Esophagus muscularis mucosa (tissue), 4 donors: Measurements from ENCODE around the gene PHGDH. TPM values are rescaled to one million over a fixed set of nuclear protein-coding genes. Genes with fewer than 3 reads are reported as not detected.
"Not testable (repeated sequence)": the region's sequence is repeated elsewhere in the genome, so short reads cannot be mapped to it uniquely, and the experiment has no call there.

Source experiments
- DNase-seq: peaks from one replicate; pipeline ENCODE4 v3.0.0-alpha.2; 2017; ENCODE audit errors: extremely low spot score
- H3K27ac ChIP-seq, 4 donors: fragments of 200-600 bp; sonication (generic); replicated peaks in 1 of 4; 1 replicate in 3 of 4; 2 replicates in 1 of 4; pipeline ENCODE4 v1.5.1; 2016 to 2019; ENCODE audit warnings: mild to moderate bottlenecking in 1 of 4
- H3K27me3 ChIP-seq, 4 donors: fragments of 200-600 bp; sonication (generic); one replicate each; pipeline versions ENCODE4 v1.5.1 to v1.6.0; 2016 to 2019
- H3K36me3 ChIP-seq, 4 donors: fragments of 200-600 bp; sonication (generic); one replicate each; pipeline ENCODE4 v1.5.1; 2016 to 2019
- H3K4me1 ChIP-seq, 4 donors: fragments of 200-600 bp; sonication (generic); one replicate each; pipeline ENCODE4 v1.5.1; 2016 to 2019
- H3K4me3 ChIP-seq, 4 donors: fragments of 200-600 bp; sonication (generic); 1 replicate in 2 of 4; 2 replicates in 2 of 4; pipeline ENCODE4 v1.5.1; 2016 to 2019; ENCODE audit warnings: mild to moderate bottlenecking in 4 of 4, moderate library complexity in 1 of 4
- H3K9me3 ChIP-seq, 4 donors: fragments of 200-600 bp; sonication (generic); 1 replicate in 3 of 4; 2 replicates in 1 of 4; pipeline ENCODE4 v1.5.1; 2016 to 2019
- CTCF ChIP-seq, 3 experiments: fragments of 200-600 bp in 2 of 3; fragments of 450-650 bp in 1 of 3; sonication (generic) in 2 of 3; IDR thresholded peaks; one replicate each; pipeline ENCODE4 v1.5.1; 2017 to 2019; ENCODE audit warnings: antibody characterized with exemption in 3 of 3, mild to moderate bottlenecking in 2 of 3, moderate library complexity in 1 of 3
- EP300 ChIP-seq: sonication (generic); formaldehyde crosslinking; IDR thresholded peaks from one replicate; pipeline ENCODE4 v1.6.1; 2017; ENCODE audit warnings: antibody characterized with exemption
- POLR2A ChIP-seq: fragments of 450-650 bp; IDR thresholded peaks from one replicate; pipeline ENCODE4 v1.6.1; 2017; ENCODE audit warnings: antibody characterized with exemption, moderate library complexity, mild to moderate bottlenecking, low read depth
- POLR2AphosphoS5 ChIP-seq, 2 donors: sonication (generic); formaldehyde crosslinking; IDR thresholded peaks; one replicate each; pipeline ENCODE4 v1.6.1; 2017; ENCODE audit warnings: antibody characterized with exemption in 2 of 2
- WGBS: methylation state at CpG from one replicate; pipeline ENCODE4 v1.1.5; 2018; 5-methylcytosine and 5-hydroxymethylcytosine counted together
- intact Hi-C: fragments of 100-400 bp; cut with DNase I; formaldehyde crosslinking; loops from one replicate; pipeline ENCODE4 v1.15.1; 2023
- total RNA-seq, 4 donors: library from RNA; depleted of rRNA; stranded (reverse); fragments of >200 nt; gene quantifications; one replicate each; pipeline versions ENCODE4 v1.1.0 to v1.2.1, GENCODE V29; 2016

The PHGDH gene
- total RNA-seq, 4 donors from 2014 or later = 20.3 to 42.7 (median 21.9) TPM

- H3K4me1 ChIP-seq = no peaks in the 10 kb centered on the region
- DNase-seq = no peak
- peaks cover 0 to 11% (median 3%) of the 10 kb centered on the region in 4 donors for H3K9me3 ChIP-seq
- peaks cover 0 to 3% (median 0%) of the 10 kb centered on the region in 4 donors for H3K27me3 ChIP-seq
- 85% methylated on average over 6 of the region's 6 CpGs for WGBS
- H3K36me3 ChIP-seq = no peaks in the 10 kb centered on the region
- no peak overlapping the region for H3K27ac ChIP-seq
- no peak overlapping the region for H3K4me3 ChIP-seq
- TF ChIP-seq EP300 = no peak
- intact Hi-C loops = no loop called here
These were observed 7.9 kb upstream of the PHGDH start for GRCh38 chr1:119703666-119704450.

- intact Hi-C loops, H3K27me3 ChIP-seq, H3K4me1 ChIP-seq, H3K36me3 ChIP-seq, DNase-seq, H3K9me3 ChIP-seq, H3K4me3 ChIP-seq, H3K27ac ChIP-seq: not testable (repeated sequence)
- 90% methylated on average over 6 of the region's 6 CpGs for WGBS
These were observed 5.1 kb upstream of the PHGDH start for GRCh38 chr1:119706599-119706998.

- H3K9me3 ChIP-seq, H3K27me3 ChIP-seq, DNase-seq, H3K36me3 ChIP-seq, intact Hi-C loops: not testable (repeated sequence)
- Histone ChIP-seq H3K4me1 (peaks cover 14 to 40% (median 32%) of the 10 kb centered on the region in 4 donors), H3K27ac (peak overlapping the region in 3 of 4 donors; percentile 84 to 88 (median 88)), H3K4me3 (peak overlapping the region; percentile 63 to 79 (median 66))
- WGBS = 10% methylated on average over 8 of the region's 10 CpGs
These were observed 354 bp upstream of the PHGDH start for GRCh38 chr1:119711356-119711803.

GRCh38 chr1:119712342-119713038 lies 756 bp downstream of the PHGDH start:
- Histone ChIP-seq H3K9me3 (no peaks in the 10 kb centered on the region), H3K27ac (peak overlapping the region; percentile 80 to 88 (median 86)), H3K36me3 (no peaks in the 10 kb centered on the region), H3K27me3 (no peaks in the 10 kb centered on the region), H3K4me1 (peaks cover 14 to 40% (median 32%) of the 10 kb centered on the region in 4 donors), H3K4me3 (peak overlapping the region; percentile 63 to 79 (median 66))
- peak; percentile 60 to 68 for TF ChIP-seq POLR2AphosphoS5 (IDR thresholded peaks at IDR 0.05)
- TF ChIP-seq EP300 = no peak
- no peak for TF ChIP-seq POLR2A
- no peak for TF ChIP-seq CTCF (IDR thresholded peaks at IDR 0.05)
- intact Hi-C loops = no loop called here
- peak; percentile 92 for DNase-seq
- WGBS = 2% methylated on average over 34 of the region's 51 CpGs

GRCh38 chr1:119713039-119713748 lies 1.5 kb downstream of the PHGDH start:
- DNase-seq = peak; percentile 91
- 38% methylated on average over 15 of the region's 17 CpGs for WGBS
- peak overlapping the region; percentile 63 to 79 (median 66) for H3K4me3 ChIP-seq
- H3K27ac ChIP-seq = peak overlapping the region; percentile 80 to 88 (median 86)
- no peaks in the 10 kb centered on the region for H3K9me3 ChIP-seq
- intact Hi-C loops = no loop called here
- TF ChIP-seq POLR2A (no peak), POLR2AphosphoS5 (IDR thresholded peaks at IDR 0.05) (no peak), CTCF (IDR thresholded peaks at IDR 0.05) (no peak), EP300 (no peak)
- no peaks in the 10 kb centered on the region for H3K36me3 ChIP-seq
- H3K4me1 ChIP-seq = peaks cover 14 to 40% (median 34%) of the 10 kb centered on the region in 4 donors
- no peaks in the 10 kb centered on the region for H3K27me3 ChIP-seq
